H1 (cell line): Measurements from ENCODE around the gene CCDC138. TPM values are rescaled to one million over a fixed set of nuclear protein-coding genes. Genes with fewer than 3 reads are reported as not detected.

Experiments
- CHD7 ChIP-seq: fragments of 300-600 bp; sonication (generic); IDR thresholded peaks from 2 replicates; pipeline ENCODE4 v1.7.1; 2012; ENCODE audit warnings: low read length, moderate library complexity, mild to moderate bottlenecking, inconsistent platforms; ENCODE audit not compliant: insufficient replicate concordance
- CREB1 ChIP-seq: IDR thresholded peaks from 2 replicates; pipeline ENCODE4 v1.6.1; 2012; ENCODE audit warnings: inconsistent platforms
- EGR1 ChIP-seq: IDR thresholded peaks from 2 replicates; pipeline ENCODE4 v1.6.1; 2011; ENCODE audit warnings: low read depth, low read length, borderline replicate concordance
- HDAC6 ChIP-seq: IDR thresholded peaks from one replicate; pipeline ENCODE4 v1.7.1; 2012; ENCODE audit warnings: low read depth, mild to moderate bottlenecking, inconsistent platforms, low read length, moderate library complexity
- JUN ChIP-seq: IDR thresholded peaks from 2 replicates; pipeline ENCODE4 v1.6.1; 2011; ENCODE audit warnings: low read depth, mild to moderate bottlenecking, improper control_type of control experiment, low read length
- POLR2A ChIP-seq, 2 experiments: IDR thresholded peaks; 1 replicate in 1 of 2; 2 replicates in 1 of 2; pipeline ENCODE4 v1.6.1; 2011; ENCODE audit warnings: low read depth in 2 of 2, low read length in 2 of 2, mild to moderate bottlenecking in 2 of 2; ENCODE audit errors: control extremely low read depth in 1 of 2
- SIN3A ChIP-seq, 2 experiments: IDR thresholded peaks in 1 of 2; conservative IDR thresholded peaks in 1 of 2; 2 replicates each; pipeline ENCODE4 v1.6.1; 2011 to 2012; ENCODE audit warnings: low read length in 2 of 2, improper control_type of control experiment in 1 of 2, low read depth in 1 of 2, mild to moderate bottlenecking in 1 of 2
- SUZ12 ChIP-seq: fragments of 200-600 bp; sonication (generic); IDR thresholded peaks from 2 replicates; pipeline ENCODE4 v1.6.1; 2012; ENCODE audit warnings: mild to moderate bottlenecking, inconsistent platforms, low read length, moderate library complexity, mixed read lengths
- TAF1 ChIP-seq: IDR thresholded peaks from 2 replicates; pipeline ENCODE4 v1.6.1; 2011; ENCODE audit warnings: mild to moderate bottlenecking, low read depth, low read length
- polyA plus RNA-seq, 7 experiments: library from polyadenylated mRNA; depleted of rRNA in 3 of 7; stranded (reverse) in 5 of 7; unstranded in 2 of 7; fragments of >200 nt in 5 of 7; fragments of 200-250 nt in 2 of 7; gene quantifications; 1 replicate in 5 of 7; 2 replicates in 1 of 7; 4 replicates in 1 of 7; pipeline versions ENCODE4 v1.2.1 to v1.2.3, GENCODE V29; 2011 to 2013; ENCODE audit warnings: missing spikeins in 2 of 7, mixed read lengths in 2 of 7
- total RNA-seq: library from RNA; stranded (reverse); fragmentation: NEBNext Ultra II Directional; extraction: Animal tissue kit (Norgen Biotek cat#: 25700); gene quantifications from 2 replicates; pipeline ENCODE4 v1.2.1, GENCODE V29; 2021

CCDC138 gene
- total and polyA plus RNA-seq, 2 of the 8 experiments (the other 6 are each of a cell fraction or from before 2014, with no cell fraction given): 8.3 to 29.8 TPM

GRCh38 chr2:108824316-108825070, 37.9 kb downstream of the CCDC138 start (continued):
- TF ChIP-seq CHD7 (no peak), CREB1 (no peak), EGR1 (no peak), POLR2A (IDR thresholded peaks at IDR 0.05; ENCODE audit: control extremely low read depth in 1 of 2, low read depth in 2 of 2, low read length in 2 of 2) (no peak), SUZ12 (no peak), JUN (no peak), SIN3A (conservative IDR thresholded peaks at IDR 0.05 in 1 of 2, IDR thresholded peaks at IDR 0.05 in 1 of 2; ENCODE audit: low read depth in 1 of 2, low read length in 2 of 2) (no peak), TAF1 (no peak), HDAC6 (no peak)
